ENCODE data around the gene CNTNAP2.

The CNTNAP2 gene

DNA sequence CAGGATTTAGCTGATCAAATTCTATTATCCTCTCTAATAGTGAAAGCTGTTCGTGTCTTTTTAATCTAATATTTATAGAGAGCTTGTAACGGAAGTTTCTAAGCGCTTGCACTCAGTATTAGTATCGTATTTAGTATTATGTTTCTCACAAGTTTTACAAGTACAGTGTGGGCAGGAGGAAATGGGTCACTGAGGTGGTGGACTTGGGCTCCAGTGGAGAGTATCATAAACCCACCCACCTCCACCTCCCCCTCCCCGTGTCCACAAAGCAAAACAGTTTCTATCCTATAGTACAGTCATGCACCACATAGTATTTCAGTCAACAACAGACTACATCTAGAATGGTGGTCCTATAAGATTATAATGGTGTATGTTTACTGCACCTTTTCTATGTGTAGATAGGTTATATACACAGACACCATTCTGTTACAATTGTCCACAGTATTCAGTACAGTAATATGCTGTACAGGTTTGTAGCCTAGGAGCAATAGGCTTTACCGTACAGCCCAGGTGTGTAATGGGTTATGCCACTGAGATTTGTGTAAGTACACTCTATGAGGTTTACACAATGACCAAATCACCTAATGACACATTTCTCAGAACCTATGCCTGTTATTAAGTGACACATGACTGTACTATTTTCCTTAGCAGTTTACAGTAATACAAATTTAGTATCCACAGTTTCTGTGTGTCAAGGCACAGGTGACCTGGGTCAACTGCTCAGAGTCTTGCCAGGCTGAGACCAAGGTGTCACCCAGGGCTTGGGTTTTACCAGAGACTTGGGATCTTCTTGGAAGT lies 1452.7 kb downstream of the CNTNAP2 start:
- no peak overlapping the region for H3K4me3 ChIP-seq (ENCODE audit: low read depth, low read length)
- ChIA-PET CTCF (no interaction called here), POLR2A (no interaction called here)
- H3K4me1 ChIP-seq (ENCODE audit: control insufficient read depth, insufficient read depth, low read length): no peaks in the 10 kb centered on the region
- H3K36me3 ChIP-seq (ENCODE audit: control insufficient read depth in 2 of 2, insufficient read depth in 1 of 2, low read length in 2 of 2): no peaks in the 10 kb centered on the region
- H3K27ac ChIP-seq (ENCODE audit: extremely low read depth, low read depth, low read length): no peak overlapping the region
- no peaks in the 10 kb centered on the region for H3K9me3 ChIP-seq (ENCODE audit: control insufficient read depth, insufficient read depth, low read depth, low read length)
- TF ChIP-seq SP3 (tag by site-specific recombination; IDR thresholded peaks at IDR 0.05) (no peak), KLF10 (tag by site-specific recombination; IDR thresholded peaks at IDR 0.05) (no peak)

DNA sequence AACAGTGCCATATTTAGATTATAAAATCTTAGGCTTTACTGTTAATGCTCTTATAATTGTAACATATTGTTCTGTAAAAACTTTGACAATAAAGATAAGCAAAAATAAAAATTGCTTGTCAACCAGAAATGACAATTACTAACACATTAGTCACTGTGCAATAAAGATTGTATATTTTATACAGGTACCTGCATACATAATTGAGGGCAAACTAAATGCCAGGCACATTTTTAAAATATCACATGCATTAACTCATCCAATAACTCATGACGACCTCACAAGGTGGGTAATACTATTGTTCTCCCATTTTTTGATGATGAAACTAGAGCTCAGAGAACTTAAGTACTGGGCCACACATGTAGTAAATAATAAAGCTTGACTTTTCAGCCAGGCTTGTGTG lies 1453.8 kb downstream of the CNTNAP2 start:
- Histone ChIP-seq H3K36me3 (ENCODE audit: control insufficient read depth in 2 of 2, insufficient read depth in 1 of 2, low read length in 2 of 2) (no peaks in the 10 kb centered on the region), H3K27ac (ENCODE audit: extremely low read depth, low read depth, low read length) (no peak overlapping the region), H3K4me3 (ENCODE audit: low read depth, low read length) (no peak overlapping the region), H3K9me3 (ENCODE audit: control insufficient read depth, insufficient read depth, low read depth, low read length) (no peaks in the 10 kb centered on the region), H3K4me1 (ENCODE audit: control insufficient read depth, insufficient read depth, low read length) (no peaks in the 10 kb centered on the region)
- TF ChIP-seq ZNF560 (tag by site-specific recombination; IDR thresholded peaks at IDR 0.05; ENCODE audit: borderline replicate concordance) (no peak), ZNF416 (tag by site-specific recombination; IDR thresholded peaks at IDR 0.05) (no peak), GFI1B (tag by site-specific recombination; IDR thresholded peaks at IDR 0.05) (no peak), ZNF792 (tag by site-specific recombination; IDR thresholded peaks at IDR 0.05) (no peak), ZNF157 (tag by site-specific recombination; IDR thresholded peaks at IDR 0.05) (no peak), ZNF585B (tag by site-specific recombination; IDR thresholded peaks at IDR 0.05) (no peak)
- ChIA-PET POLR2A (no interaction called here), CTCF (no interaction called here)

DNA sequence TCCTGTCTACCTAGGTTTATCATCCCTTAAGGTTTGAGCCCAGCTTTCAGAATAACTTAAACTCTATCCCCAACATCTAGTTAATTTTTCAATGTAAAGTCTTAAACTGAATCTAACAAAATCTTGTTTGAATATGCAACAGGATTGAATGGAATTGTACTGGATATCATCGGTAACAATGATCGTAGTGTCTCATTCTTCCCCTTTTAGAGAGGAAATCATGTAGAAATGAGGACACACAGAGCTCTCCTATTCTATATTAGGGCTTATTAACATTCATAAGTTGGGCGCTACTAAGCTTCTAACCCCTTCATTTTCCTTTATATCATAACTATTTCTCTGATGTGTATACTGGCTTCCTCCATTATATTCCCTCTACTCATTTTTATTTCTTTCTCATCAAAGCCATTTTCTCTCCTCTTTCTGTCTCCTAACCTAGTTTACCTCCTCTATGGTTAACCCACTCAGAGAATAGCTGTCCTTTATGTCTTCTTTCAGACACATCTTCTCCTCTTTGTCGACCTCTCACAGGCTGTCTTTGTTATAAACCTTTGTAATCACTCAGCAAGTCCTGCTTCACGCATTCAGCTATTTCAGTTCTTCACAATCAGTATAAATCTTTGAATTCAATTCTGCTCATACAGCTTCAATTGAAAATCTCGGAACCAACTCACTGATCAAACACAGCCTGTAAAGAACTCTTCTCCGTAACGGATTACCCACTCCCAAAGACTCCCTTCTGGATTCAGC lies 1455.0 kb downstream of the CNTNAP2 start:
- ChIA-PET CTCF (no interaction called here), POLR2A (no interaction called here)
- H3K4me3 ChIP-seq (ENCODE audit: low read depth, low read length): no peak overlapping the region
- no peaks in the 10 kb centered on the region for H3K36me3 ChIP-seq (ENCODE audit: control insufficient read depth in 2 of 2, insufficient read depth in 1 of 2, low read length in 2 of 2)
- TF ChIP-seq ZNF626 (tag by site-specific recombination; IDR thresholded peaks at IDR 0.05): no peak
- TF ChIP-seq, protein P1, sequence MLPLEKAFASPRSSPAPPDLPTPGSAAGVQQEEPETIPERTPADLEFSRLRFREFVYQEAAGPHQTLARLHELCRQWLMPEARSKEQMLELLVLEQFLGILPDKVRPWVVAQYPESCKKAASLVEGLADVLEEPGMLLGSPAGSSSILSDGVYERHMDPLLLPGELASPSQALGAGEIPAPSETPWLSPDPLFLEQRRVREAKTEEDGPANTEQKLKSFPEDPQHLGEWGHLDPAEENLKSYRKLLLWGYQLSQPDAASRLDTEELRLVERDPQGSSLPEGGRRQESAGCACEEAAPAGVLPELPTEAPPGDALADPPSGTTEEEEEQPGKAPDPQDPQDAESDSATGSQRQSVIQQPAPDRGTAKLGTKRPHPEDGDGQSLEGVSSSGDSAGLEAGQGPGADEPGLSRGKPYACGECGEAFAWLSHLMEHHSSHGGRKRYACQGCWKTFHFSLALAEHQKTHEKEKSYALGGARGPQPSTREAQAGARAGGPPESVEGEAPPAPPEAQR (tag by site-specific recombination; IDR thresholded peaks at IDR 0.05): no peak
- TF ChIP-seq ZNF623 (tag by site-specific recombination; IDR thresholded peaks at IDR 0.05): no peak
- TF ChIP-seq, protein P2, sequence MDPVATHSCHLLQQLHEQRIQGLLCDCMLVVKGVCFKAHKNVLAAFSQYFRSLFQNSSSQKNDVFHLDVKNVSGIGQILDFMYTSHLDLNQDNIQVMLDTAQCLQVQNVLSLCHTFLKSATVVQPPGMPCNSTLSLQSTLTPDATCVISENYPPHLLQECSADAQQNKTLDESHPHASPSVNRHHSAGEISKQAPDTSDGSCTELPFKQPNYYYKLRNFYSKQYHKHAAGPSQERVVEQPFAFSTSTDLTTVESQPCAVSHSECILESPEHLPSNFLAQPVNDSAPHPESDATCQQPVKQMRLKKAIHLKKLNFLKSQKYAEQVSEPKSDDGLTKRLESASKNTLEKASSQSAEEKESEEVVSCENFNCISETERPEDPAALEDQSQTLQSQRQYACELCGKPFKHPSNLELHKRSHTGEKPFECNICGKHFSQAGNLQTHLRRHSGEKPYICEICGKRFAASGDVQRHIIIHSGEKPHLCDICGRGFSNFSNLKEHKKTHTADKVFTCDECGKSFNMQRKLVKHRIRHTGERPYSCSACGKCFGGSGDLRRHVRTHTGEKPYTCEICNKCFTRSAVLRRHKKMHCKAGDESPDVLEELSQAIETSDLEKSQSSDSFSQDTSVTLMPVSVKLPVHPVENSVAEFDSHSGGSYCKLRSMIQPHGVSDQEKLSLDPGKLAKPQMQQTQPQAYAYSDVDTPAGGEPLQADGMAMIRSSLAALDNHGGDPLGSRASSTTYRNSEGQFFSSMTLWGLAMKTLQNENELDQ (tag by site-specific recombination; IDR thresholded peaks at IDR 0.05; ENCODE audit: low read depth): no peak
- TF ChIP-seq GLI2 (tag by site-specific recombination; IDR thresholded peaks at IDR 0.05; ENCODE audit: borderline replicate concordance, low read depth): no peak
- no peak for TF ChIP-seq ZNF596 (tag by site-specific recombination; IDR thresholded peaks at IDR 0.05)
- TF ChIP-seq ZNF600 (tag by site-specific recombination; IDR thresholded peaks at IDR 0.05): no peak
- TF ChIP-seq ZNF121 (tag by site-specific recombination; IDR thresholded peaks at IDR 0.05): no peak
- no peak for TF ChIP-seq ZNF366 (tag by site-specific recombination; conservative IDR thresholded peaks at IDR 0.05)
- no peak for TF ChIP-seq ZNF404 (tag by site-specific recombination; IDR thresholded peaks at IDR 0.05)
- TF ChIP-seq, protein P3, sequence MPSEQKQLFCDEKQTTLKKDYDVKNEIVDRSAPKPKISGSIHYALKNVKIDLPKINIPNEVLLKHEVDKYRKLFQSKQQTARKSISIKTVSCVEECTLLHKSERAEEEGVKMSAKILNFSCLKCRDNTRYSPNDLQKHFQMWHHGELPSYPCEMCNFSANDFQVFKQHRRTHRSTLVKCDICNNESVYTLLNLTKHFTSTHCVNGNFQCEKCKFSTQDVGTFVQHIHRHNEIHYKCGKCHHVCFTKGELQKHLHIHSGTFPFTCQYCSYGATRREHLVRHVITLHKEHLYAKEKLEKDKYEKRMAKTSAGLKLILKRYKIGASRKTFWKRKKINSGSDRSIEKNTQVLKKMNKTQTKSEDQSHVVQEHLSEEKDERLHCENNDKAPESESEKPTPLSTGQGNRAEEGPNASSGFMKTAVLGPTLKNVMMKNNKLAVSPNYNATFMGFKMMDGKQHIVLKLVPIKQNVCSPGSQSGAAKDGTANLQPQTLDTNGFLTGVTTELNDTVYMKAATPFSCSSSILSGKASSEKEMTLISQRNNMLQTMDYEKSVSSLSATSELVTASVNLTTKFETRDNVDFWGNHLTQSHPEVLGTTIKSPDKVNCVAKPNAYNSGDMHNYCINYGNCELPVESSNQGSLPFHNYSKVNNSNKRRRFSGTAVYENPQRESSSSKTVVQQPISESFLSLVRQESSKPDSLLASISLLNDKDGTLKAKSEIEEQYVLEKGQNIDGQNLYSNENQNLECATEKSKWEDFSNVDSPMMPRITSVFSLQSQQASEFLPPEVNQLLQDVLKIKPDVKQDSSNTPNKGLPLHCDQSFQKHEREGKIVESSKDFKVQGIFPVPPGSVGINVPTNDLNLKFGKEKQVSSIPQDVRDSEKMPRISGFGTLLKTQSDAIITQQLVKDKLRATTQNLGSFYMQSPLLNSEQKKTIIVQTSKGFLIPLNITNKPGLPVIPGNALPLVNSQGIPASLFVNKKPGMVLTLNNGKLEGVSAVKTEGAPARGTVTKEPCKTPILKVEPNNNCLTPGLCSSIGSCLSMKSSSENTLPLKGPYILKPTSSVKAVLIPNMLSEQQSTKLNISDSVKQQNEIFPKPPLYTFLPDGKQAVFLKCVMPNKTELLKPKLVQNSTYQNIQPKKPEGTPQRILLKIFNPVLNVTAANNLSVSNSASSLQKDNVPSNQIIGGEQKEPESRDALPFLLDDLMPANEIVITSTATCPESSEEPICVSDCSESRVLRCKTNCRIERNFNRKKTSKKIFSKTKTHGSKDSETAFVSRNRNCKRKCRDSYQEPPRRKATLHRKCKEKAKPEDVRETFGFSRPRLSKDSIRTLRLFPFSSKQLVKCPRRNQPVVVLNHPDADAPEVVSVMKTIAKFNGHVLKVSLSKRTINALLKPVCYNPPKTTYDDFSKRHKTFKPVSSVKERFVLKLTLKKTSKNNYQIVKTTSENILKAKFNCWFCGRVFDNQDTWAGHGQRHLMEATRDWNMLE (tag by site-specific recombination; conservative IDR thresholded peaks at IDR 0.05; ENCODE audit: low read depth): no peak
- no peak for TF ChIP-seq ZNF707 (tag by site-specific recombination; IDR thresholded peaks at IDR 0.05)
- no peak for TF ChIP-seq ZSCAN16 (tag by site-specific recombination; IDR thresholded peaks at IDR 0.05)
- no peaks in the 10 kb centered on the region for H3K4me1 ChIP-seq (ENCODE audit: control insufficient read depth, insufficient read depth, low read length)
- no peak overlapping the region for H3K27ac ChIP-seq (ENCODE audit: extremely low read depth, low read depth, low read length)
- no peaks in the 10 kb centered on the region for H3K9me3 ChIP-seq (ENCODE audit: control insufficient read depth, insufficient read depth, low read depth, low read length)
